AG09309 (cell line): ENCODE data around the gene C1orf56.

Experiments
- DNase-seq: peaks from one replicate; pipeline ENCODE4 v3.0.0-alpha.2; 2010; ENCODE audit warnings: low read depth
- H3K4me3 ChIP-seq: 2 replicates; pipeline ENCODE4 v1.5.1; 2011; ENCODE audit warnings: mild to moderate bottlenecking, low read depth, low read length, moderate library complexity; ENCODE audit not compliant: control insufficient read depth
- TF ChIP-seq, protein P1 (sequence below): IDR thresholded peaks from 2 replicates; pipeline ENCODE4 v1.5.1; 2011; ENCODE audit warnings: mild to moderate bottlenecking, low read depth, low read length, inconsistent platforms; ENCODE audit not compliant: insufficient read depth, control insufficient read depth; ENCODE audit errors: missing control alignments

Gene C1orf56

DNA sequence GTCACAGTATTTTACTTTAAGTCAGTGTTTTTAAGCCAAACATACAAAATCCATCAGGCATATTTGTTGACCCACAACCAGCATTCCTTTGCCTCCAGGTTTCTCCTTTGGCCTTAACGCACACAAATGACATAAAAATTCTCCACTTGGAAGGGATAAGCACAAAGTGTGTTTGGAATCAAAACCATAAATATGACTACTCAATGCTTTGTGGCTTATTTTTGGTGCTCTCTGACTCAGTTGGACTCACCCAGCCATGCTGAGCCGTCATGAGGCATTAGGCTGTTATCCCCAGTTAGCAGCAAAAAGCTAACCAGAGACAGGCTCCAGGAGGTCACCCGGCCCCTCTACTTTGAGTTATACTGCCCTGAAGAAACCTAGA, 38.4 kb upstream of the C1orf56 start:
- peak overlapping the region; percentile 93 for H3K4me3 ChIP-seq
- DNase-seq: no peak
- TF ChIP-seq, protein P1, sequence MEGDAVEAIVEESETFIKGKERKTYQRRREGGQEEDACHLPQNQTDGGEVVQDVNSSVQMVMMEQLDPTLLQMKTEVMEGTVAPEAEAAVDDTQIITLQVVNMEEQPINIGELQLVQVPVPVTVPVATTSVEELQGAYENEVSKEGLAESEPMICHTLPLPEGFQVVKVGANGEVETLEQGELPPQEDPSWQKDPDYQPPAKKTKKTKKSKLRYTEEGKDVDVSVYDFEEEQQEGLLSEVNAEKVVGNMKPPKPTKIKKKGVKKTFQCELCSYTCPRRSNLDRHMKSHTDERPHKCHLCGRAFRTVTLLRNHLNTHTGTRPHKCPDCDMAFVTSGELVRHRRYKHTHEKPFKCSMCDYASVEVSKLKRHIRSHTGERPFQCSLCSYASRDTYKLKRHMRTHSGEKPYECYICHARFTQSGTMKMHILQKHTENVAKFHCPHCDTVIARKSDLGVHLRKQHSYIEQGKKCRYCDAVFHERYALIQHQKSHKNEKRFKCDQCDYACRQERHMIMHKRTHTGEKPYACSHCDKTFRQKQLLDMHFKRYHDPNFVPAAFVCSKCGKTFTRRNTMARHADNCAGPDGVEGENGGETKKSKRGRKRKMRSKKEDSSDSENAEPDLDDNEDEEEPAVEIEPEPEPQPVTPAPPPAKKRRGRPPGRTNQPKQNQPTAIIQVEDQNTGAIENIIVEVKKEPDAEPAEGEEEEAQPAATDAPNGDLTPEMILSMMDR: no peak

DNA sequence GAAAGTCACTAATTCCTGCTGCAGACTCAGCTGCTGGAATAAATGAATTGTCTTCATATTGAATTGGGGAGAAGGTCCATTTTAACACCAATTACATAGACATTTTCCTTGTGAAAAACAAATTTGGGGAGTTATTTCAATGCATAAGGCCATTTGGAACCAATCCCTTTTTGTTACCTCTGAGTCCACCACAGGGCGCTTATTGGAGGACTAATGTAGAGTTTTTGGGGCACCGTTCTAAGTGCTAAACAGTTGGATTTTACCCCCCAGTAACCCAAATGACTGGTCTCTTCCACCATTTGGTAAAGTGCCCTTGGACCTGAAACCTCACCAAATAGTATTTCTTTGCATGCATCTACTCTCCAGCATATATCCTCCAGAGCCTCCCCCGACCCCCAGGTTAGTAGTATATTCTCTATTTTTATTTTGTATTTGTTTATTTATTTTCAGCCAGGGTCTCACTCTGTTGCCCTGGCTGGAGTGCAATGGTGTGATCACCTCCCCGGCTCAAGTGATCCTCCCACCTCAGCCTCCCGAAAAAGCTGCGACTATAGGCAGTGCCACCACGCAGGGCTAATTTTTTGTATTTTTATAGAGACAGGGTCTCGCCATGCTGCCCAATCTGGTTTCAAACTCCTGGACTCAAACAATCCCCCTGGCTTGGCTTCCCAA, 37.7 kb upstream of the C1orf56 start:
- TF ChIP-seq, protein P1: no peak
- no peak overlapping the region for H3K4me3 ChIP-seq
- DNase-seq: no peak

DNA sequence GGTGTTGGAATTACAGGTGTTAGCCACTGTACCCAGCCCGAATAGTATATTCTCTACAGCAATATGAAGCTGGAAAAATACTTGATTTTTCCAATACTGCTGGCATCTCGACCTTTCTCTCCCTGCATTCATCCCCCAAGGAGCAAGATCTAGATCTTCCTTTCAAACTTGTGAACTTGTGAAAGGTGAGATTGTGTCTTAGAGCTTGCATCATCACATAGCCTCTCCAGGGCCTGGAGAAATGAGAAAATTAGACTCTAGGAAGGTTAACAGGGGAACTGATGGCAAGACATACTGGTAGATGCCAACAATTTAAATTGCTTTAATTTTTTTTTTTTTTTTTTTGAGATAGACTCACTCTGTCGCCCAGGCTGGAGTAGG, 37.2 kb upstream of the C1orf56 start:
- TF ChIP-seq, protein P1: no peak
- H3K4me3 ChIP-seq: no peak overlapping the region
- DNase-seq: no peak

DNA sequence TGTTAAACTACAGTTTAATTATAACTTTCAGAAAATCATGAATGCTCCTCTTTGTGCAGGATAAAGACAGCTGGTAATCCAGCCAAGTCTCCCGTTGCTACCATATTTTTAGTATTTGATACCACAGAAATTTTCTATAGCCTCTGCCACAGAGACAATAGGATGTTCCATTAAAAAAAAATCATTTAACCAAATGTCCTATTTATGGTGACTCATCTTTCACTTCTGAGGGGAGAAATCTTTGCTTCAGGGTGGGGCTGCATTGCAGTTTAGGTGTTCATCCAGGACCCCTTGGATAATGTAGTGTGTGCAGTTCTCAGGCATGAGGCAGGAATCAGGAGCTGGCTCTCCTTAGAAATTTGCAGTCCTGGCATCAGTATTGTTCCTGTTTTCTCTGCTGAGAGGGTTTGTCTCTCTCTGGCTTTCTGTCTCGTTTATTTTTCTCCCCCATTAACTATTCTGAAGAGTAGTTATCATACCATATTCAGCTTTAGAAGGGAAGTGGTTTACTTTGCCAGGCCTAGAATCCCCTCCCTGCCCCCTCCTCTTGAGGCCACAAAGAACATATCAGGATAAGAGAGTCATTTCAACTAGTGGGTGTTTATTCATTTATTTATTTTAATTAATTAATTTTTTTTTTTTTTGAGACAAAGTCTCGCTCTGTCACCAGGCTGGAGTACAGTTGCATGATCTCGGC, 36.2 kb upstream of the C1orf56 start:
- TF ChIP-seq, protein P1: no peak
- H3K4me3 ChIP-seq: no peak overlapping the region
- no peak for DNase-seq

DNA sequence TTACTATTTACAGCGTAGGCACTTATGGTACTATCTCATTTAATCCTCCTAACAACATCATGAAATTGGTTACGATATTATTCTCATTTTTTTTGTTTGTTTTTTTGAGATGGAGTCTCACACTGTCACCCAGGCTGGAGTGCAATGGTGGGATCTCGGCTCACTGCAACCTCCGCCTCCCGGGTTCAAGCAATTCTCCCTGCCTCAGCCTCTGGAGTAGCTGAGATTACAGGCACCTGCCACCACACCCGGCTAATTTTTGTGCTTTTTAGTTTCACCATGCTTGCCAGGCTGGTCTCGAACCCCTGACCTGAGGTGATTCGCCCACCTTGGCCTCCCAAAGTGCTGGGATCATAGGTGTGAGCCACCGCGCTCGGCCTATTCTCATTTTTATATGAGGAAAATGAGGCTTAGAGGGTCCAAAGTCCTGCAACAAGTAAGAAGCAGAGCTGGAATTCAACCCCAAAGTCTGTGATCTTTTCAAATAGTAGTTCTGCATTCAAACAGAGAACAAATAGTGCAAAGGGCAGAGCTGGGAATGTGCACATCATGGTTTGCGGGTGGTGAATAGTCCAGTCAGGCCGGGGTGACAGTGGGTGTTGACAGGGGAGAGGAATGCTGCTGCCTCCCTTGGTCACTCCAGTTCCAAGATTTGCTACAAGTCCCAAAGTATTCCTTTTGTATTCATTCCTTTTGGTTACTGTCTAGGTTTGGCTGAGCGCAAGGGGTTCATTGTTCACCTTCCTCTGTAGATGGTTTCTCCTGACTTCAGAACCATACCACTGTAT, 34.7 kb upstream of the C1orf56 start:
- TF ChIP-seq, protein P1: no peak
- H3K4me3 ChIP-seq: no peak overlapping the region
- no peak for DNase-seq

DNA sequence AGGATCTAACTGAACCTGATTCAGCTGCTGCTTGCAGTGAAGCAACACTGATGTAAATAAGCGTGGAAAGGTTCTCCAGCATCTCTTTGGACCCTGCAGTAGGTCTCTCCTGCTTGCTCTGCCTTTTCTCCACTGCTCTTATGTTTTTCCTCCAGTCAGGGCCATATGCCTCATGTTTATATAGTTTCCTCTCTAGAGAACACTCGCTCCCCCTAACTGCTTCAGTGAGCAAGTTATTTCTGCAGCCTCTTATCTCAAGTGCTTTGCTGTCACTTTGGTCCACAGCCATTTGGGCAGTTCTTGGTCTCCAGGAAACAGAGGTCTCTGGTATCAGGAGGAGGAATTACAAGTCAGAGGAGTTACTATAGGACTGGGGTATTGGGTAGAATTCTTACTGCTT, 34.0 kb upstream of the C1orf56 start:
- H3K4me3 ChIP-seq: no peak overlapping the region
- no peak for DNase-seq
- TF ChIP-seq, protein P1: no peak
